Endothelial cell (in vitro differentiated cells): Measurements from ENCODE around the gene NSMF. TPM values are rescaled to one million over a fixed set of nuclear protein-coding genes. Genes with fewer than 3 reads are reported as not detected.

Source experiments
- DNase-seq: peaks from one replicate; pipeline ENCODE4 v3.0.0; 2021; ENCODE audit warnings: low spot score
- H3K27ac Mint-ChIP-seq: one replicate; pipeline ENCODE4 v1.8.0; 2021; ENCODE audit warnings: mixed read lengths, inconsistent platforms; ENCODE audit not compliant: unreplicated experiment
- H3K27me3 Mint-ChIP-seq: one replicate; pipeline ENCODE4 v1.8.0; 2021; ENCODE audit warnings: mild to moderate bottlenecking, moderate library complexity, mixed read lengths, inconsistent platforms; ENCODE audit not compliant: unreplicated experiment
- H3K36me3 Mint-ChIP-seq: one replicate; pipeline ENCODE4 v1.8.0; 2021; ENCODE audit warnings: mild to moderate bottlenecking, low read depth, mixed read lengths, inconsistent platforms; ENCODE audit not compliant: unreplicated experiment
- H3K4me1 Mint-ChIP-seq: one replicate; pipeline ENCODE4 v1.8.0; 2021; ENCODE audit warnings: mild to moderate bottlenecking, mixed read lengths, inconsistent platforms; ENCODE audit not compliant: unreplicated experiment
- H3K4me3 Mint-ChIP-seq: one replicate; pipeline ENCODE4 v1.8.0; 2021; ENCODE audit warnings: mild to moderate bottlenecking, mixed read lengths, inconsistent platforms; ENCODE audit not compliant: unreplicated experiment
- H3K9me3 Mint-ChIP-seq: one replicate; pipeline ENCODE4 v1.8.0; 2021; ENCODE audit warnings: mixed read lengths, inconsistent platforms; ENCODE audit not compliant: unreplicated experiment
- CTCF ChIP-seq: fragments of 200-600 bp; sonication (generic); IDR thresholded peaks from one replicate; pipeline ENCODE4 v1.5.0; 2021; ENCODE audit warnings: antibody characterized with exemption; ENCODE audit not compliant: unreplicated experiment
- total RNA-seq: library from RNA; stranded (reverse); fragmentation: NEBNext Ultra II Directional; extraction: Animal tissue kit (Norgen Biotek cat#: 25700); gene quantifications from one replicate; pipeline ENCODE4 v1.2.1, GENCODE V29; 2021; ENCODE audit not compliant: unreplicated experiment

Gene NSMF
- total RNA-seq, 1 donor from 2014 or later = 43.0 TPM

GRCh38 chr9:137441289-137441934 lies 17.7 kb downstream of the NSMF start, which contains the start of gene ENTPD8:
ENTPD8 (minus strand) TSS chr9:137441357; CDS start chr9:137438285, 3,072 bp downstream.
- peaks cover 8% of the 10 kb centered on the region for H3K27me3 Mint-ChIP-seq
- no peak for TF ChIP-seq CTCF
- H3K4me1 Mint-ChIP-seq = peaks cover 2% of the 10 kb centered on the region
- peak within 1 kb of the TSS; percentile 73 for H3K27ac Mint-ChIP-seq
- no peaks in the 10 kb centered on the region for H3K9me3 Mint-ChIP-seq
- DNase-seq = peak; percentile 54
- H3K4me3 Mint-ChIP-seq = peak within 1 kb of the TSS; percentile 80
- peaks cover 3% of the 10 kb centered on the region for H3K36me3 Mint-ChIP-seq

- no peak overlapping the region for H3K27ac Mint-ChIP-seq
- TF ChIP-seq CTCF = no peak
- peaks cover 2% of the 10 kb centered on the region for H3K4me1 Mint-ChIP-seq
These were observed 19.9 kb downstream of the NSMF start for GRCh38 chr9:137439158-137439714.

GRCh38 chr9:137438591-137439157 lies 20.5 kb downstream of the NSMF start:
- H3K4me3 Mint-ChIP-seq = no peak overlapping the region
- peaks cover 5% of the 10 kb centered on the region for H3K27me3 Mint-ChIP-seq
- TF ChIP-seq CTCF = no peak
- H3K36me3 Mint-ChIP-seq = peaks cover 3% of the 10 kb centered on the region
- no peak for DNase-seq
- peaks cover 2% of the 10 kb centered on the region for H3K4me1 Mint-ChIP-seq
- H3K27ac Mint-ChIP-seq = no peak overlapping the region
- no peaks in the 10 kb centered on the region for H3K9me3 Mint-ChIP-seq

More at GRCh38 chr9:137439158-137439714, 19.9 kb downstream of the NSMF start:
- Mint-ChIP-seq H3K36me3 (peaks cover 3% of the 10 kb centered on the region), H3K4me3 (no peak overlapping the region), H3K27me3 (peaks cover 5% of the 10 kb centered on the region), H3K9me3 (no peaks in the 10 kb centered on the region)
- no peak for DNase-seq

GRCh38 chr9:137437691-137438590 lies 21.2 kb downstream of the NSMF start:
- peaks cover 3% of the 10 kb centered on the region for H3K27me3 Mint-ChIP-seq
- no peak for DNase-seq
- no peak overlapping the region for H3K4me3 Mint-ChIP-seq
- H3K4me1 Mint-ChIP-seq = peaks cover 2% of the 10 kb centered on the region
- no peak overlapping the region for H3K27ac Mint-ChIP-seq
- TF ChIP-seq CTCF = no peak
- H3K36me3 Mint-ChIP-seq = peaks cover 3% of the 10 kb centered on the region
- H3K9me3 Mint-ChIP-seq = no peaks in the 10 kb centered on the region
